HAP-1 (cell line): ENCODE results near the gene SLC2A9.
"Not testable (repeated sequence)": the region's sequence is repeated elsewhere in the genome, so short reads cannot be mapped to it uniquely, and the experiment has no call there.

Experiments used
- DNase-seq, 2 experiments: peaks; one replicate each; pipeline ENCODE4 v3.0.0-alpha.2; 2016 to 2020; ENCODE audit warnings: low spot score in 2 of 2
- H3K27me3 ChIP-seq: fragments of 250-450 bp; sonication (Bioruptor Pico); 2 replicates; pipeline ENCODE4 v1.5.1; 2020; ENCODE audit warnings: low read depth, mild to moderate bottlenecking, moderate library complexity
- H3K36me3 ChIP-seq: fragments of 250-450 bp; sonication (Bioruptor Pico); replicated peaks from 2 replicates; pipeline ENCODE4 v1.5.1; 2020; ENCODE audit warnings: mild to moderate bottlenecking
- H3K4me1 ChIP-seq: fragments of 250-450 bp; sonication (Bioruptor Pico); 2 replicates; pipeline ENCODE4 v1.5.1; 2020; ENCODE audit warnings: mild to moderate bottlenecking
- H3K4me3 ChIP-seq: fragments of 250-450 bp; sonication (Bioruptor Pico); 2 replicates; pipeline ENCODE4 v1.5.1; 2020; ENCODE audit warnings: mild to moderate bottlenecking, moderate library complexity
- H3K9me3 ChIP-seq: fragments of 250-450 bp; sonication (Bioruptor Pico); 2 replicates; pipeline ENCODE4 v1.5.1; 2020; ENCODE audit warnings: mild to moderate bottlenecking, moderate library complexity
- in situ Hi-C: fragments of 300-500 bp; cut with MboI; formaldehyde crosslinking; loops from 3 replicates; pipeline ENCODE4 v1.14.3; 2020; ENCODE audit warnings: low sequenced_read_pairs, inconsistent platforms, mixed read lengths

The SLC2A9 gene

GRCh38 chr4:9820343-9820742, 201.0 kb downstream of the SLC2A9 start:
- Histone ChIP-seq H3K27me3 (no peaks in the 10 kb centered on the region), H3K4me1 (no peaks in the 10 kb centered on the region), H3K4me3 (no peak overlapping the region), H3K36me3 (no peaks in the 10 kb centered on the region), H3K9me3 (no peaks in the 10 kb centered on the region)
- in situ Hi-C loops = no loop called here
- no peak for DNase-seq

- H3K36me3 ChIP-seq = no peaks in the 10 kb centered on the region
- H3K4me3 ChIP-seq = no peak overlapping the region
- H3K9me3 ChIP-seq = no peaks in the 10 kb centered on the region
- H3K27me3 ChIP-seq = no peaks in the 10 kb centered on the region
- no peak for DNase-seq
- in situ Hi-C loops = no loop called here
- H3K4me1 ChIP-seq = no peaks in the 10 kb centered on the region
Measured at GRCh38 chr4:9816285-9816684, 205.0 kb downstream of the SLC2A9 start.

- in situ Hi-C loops = no loop called here
- H3K4me3 ChIP-seq = no peak overlapping the region
- H3K4me1 ChIP-seq = no peaks in the 10 kb centered on the region
- no peaks in the 10 kb centered on the region for H3K27me3 ChIP-seq
- H3K9me3 ChIP-seq = no peaks in the 10 kb centered on the region
- no peak for DNase-seq
- H3K36me3 ChIP-seq = no peaks in the 10 kb centered on the region
Measured at GRCh38 chr4:9812501-9813340, 208.6 kb downstream of the SLC2A9 start.

- Histone ChIP-seq H3K4me3 (no peak overlapping the region), H3K27me3 (no peaks in the 10 kb centered on the region), H3K36me3 (no peaks in the 10 kb centered on the region), H3K9me3 (no peaks in the 10 kb centered on the region), H3K4me1 (no peaks in the 10 kb centered on the region)
- no peak for DNase-seq
- in situ Hi-C loops = no loop called here
Measured at GRCh38 chr4:9811806-9812205, 209.5 kb downstream of the SLC2A9 start.

GRCh38 chr4:9808077-9808476, 213.2 kb downstream of the SLC2A9 start:
- H3K4me3 ChIP-seq = no peak overlapping the region
- H3K4me1 ChIP-seq = no peaks in the 10 kb centered on the region
- H3K27me3 ChIP-seq = no peaks in the 10 kb centered on the region
- no peaks in the 10 kb centered on the region for H3K9me3 ChIP-seq
- in situ Hi-C loops = no loop called here
- no peak for DNase-seq
- no peaks in the 10 kb centered on the region for H3K36me3 ChIP-seq

GRCh38 chr4:9804918-9805317, 216.4 kb downstream of the SLC2A9 start:
- Histone ChIP-seq H3K9me3 (no peaks in the 10 kb centered on the region), H3K4me1 (no peaks in the 10 kb centered on the region), H3K27me3 (no peaks in the 10 kb centered on the region), H3K4me3 (no peak overlapping the region), H3K36me3 (no peaks in the 10 kb centered on the region)
- DNase-seq = no peak
- in situ Hi-C loops = no loop called here

- no peak overlapping the region for H3K4me3 ChIP-seq
- no peaks in the 10 kb centered on the region for H3K36me3 ChIP-seq
- H3K4me1 ChIP-seq = no peaks in the 10 kb centered on the region
- in situ Hi-C loops = no loop called here
- H3K9me3 ChIP-seq = no peaks in the 10 kb centered on the region
- H3K27me3 ChIP-seq = no peaks in the 10 kb centered on the region
- no peak for DNase-seq
Measured at GRCh38 chr4:9800848-9801247, 220.4 kb downstream of the SLC2A9 start.

GRCh38 chr4:9796641-9797040, 224.7 kb downstream of the SLC2A9 start:
- in situ Hi-C loops, H3K36me3 ChIP-seq, H3K4me1 ChIP-seq, H3K4me3 ChIP-seq, H3K27me3 ChIP-seq, DNase-seq, H3K9me3 ChIP-seq: not testable (repeated sequence)

GRCh38 chr4:9792381-9792780, 228.9 kb downstream of the SLC2A9 start:
- no peaks in the 10 kb centered on the region for H3K4me1 ChIP-seq
- DNase-seq = no peak

GRCh38 chr4:9785891-9786290, 235.4 kb downstream of the SLC2A9 start:
- H3K27me3 ChIP-seq, H3K9me3 ChIP-seq, H3K4me1 ChIP-seq, DNase-seq, in situ Hi-C loops, H3K36me3 ChIP-seq, H3K4me3 ChIP-seq: not testable (repeated sequence)

More at GRCh38 chr4:9792381-9792780, 228.9 kb downstream of the SLC2A9 start:
- Histone ChIP-seq H3K9me3 (no peaks in the 10 kb centered on the region), H3K36me3 (no peaks in the 10 kb centered on the region), H3K4me3 (no peak overlapping the region), H3K27me3 (no peaks in the 10 kb centered on the region)
- in situ Hi-C loops = no loop called here

GRCh38 chr4:9782136-9782436, 239.2 kb downstream of the SLC2A9 start:
- no peaks in the 10 kb centered on the region for H3K9me3 ChIP-seq
- no peaks in the 10 kb centered on the region for H3K27me3 ChIP-seq
- H3K4me1 ChIP-seq = no peaks in the 10 kb centered on the region
- DNase-seq = no peak
- H3K36me3 ChIP-seq = no peaks in the 10 kb centered on the region
- in situ Hi-C loops = no loop called here
- no peak overlapping the region for H3K4me3 ChIP-seq

- Histone ChIP-seq H3K9me3 (no peaks in the 10 kb centered on the region), H3K36me3 (no peaks in the 10 kb centered on the region), H3K27me3 (no peaks in the 10 kb centered on the region), H3K4me1 (no peaks in the 10 kb centered on the region), H3K4me3 (no peak within 1 kb of the TSS)
- in situ Hi-C loops = no loop called here
- DNase-seq = no peak
Measured at GRCh38 chr4:9781343-9782135, 239.8 kb downstream of the SLC2A9 start, which contains the start of gene DRD5. Gene DRD5 (plus strand): TSS chr4:9781634. CDS start chr4:9782030, 396 bp downstream.
